HepG2 (cell line): ENCODE measurements around the gene THADA. TPM values are rescaled to one million over a fixed set of nuclear protein-coding genes. Genes with fewer than 3 reads are reported as not detected.

Experiments
- ATAC-seq: fragments of 200-7000 bp; cut with Tn5 transposase; 3 replicates; pipeline ENCODE4 v1.9.1; 2020; ENCODE audit warnings: mild to moderate bottlenecking, moderate library complexity
- BruUV-seq: library from RNA; stranded (reverse); fragments of 400-500 nt; replicated peaks from 2 replicates; lab custom pipeline; 2021; lab: Mats Ljungman, UMichigan
- CTCF ChIA-PET: fragments of 300-600 bp; formaldehyde crosslinking; extraction: SDS; loops from one replicate; lab custom pipeline; 2021; ENCODE audit warnings: low total read pairs, inconsistent platforms, low intra/inter-chr PET ratio; lab: Yijun Ruan, JAX
- POLR2A ChIA-PET: fragments of 350-600 bp; sonication (Branson Sonifier 250); formaldehyde crosslinking; loops from one replicate; lab custom pipeline; 2020; ENCODE audit warnings: antibody characterized with exemption, inconsistent platforms; lab: Yijun Ruan, JAX
- DNase-seq: peaks from one replicate; pipeline ENCODE4 v3.0.0-alpha.2; 2015; ENCODE audit warnings: low spot score
- FAIRE-seq: peaks from 3 replicates; lab custom pipeline; 2011; peaks lifted over from hg19 to GRCh38; lab: Jason Lieb, UNC
- H2AFZ ChIP-seq: one replicate; pipeline ENCODE4 v1.6.1; 2011; ENCODE audit warnings: low read length, inconsistent platforms
- H3K27ac ChIP-seq: fragments of 300-600 bp; 3 replicates; pipeline ENCODE4 v1.8.0; 2011; ENCODE audit warnings: mixed run types, mild to moderate bottlenecking, mixed read lengths, low read length, inconsistent platforms; ENCODE audit not compliant: insufficient read depth; ENCODE audit errors: extremely low read length
- H3K27me3 ChIP-seq, 2 experiments: fragments of 200-600 bp in 1 of 2; 2 replicates in 1 of 2; 3 replicates in 1 of 2; pipeline versions ENCODE4 v1.6.0 to v1.8.0; 2011; ENCODE audit warnings: low read length in 2 of 2, mild to moderate bottlenecking in 2 of 2, moderate library complexity in 2 of 2, inconsistent platforms in 1 of 2; ENCODE audit not compliant: insufficient read depth in 2 of 2, control insufficient read depth in 1 of 2
- H3K36me3 ChIP-seq, 2 experiments: fragments of 200-600 bp in 1 of 2; replicated peaks in 1 of 2; 2 replicates in 1 of 2; 3 replicates in 1 of 2; pipeline versions ENCODE4 v1.5.1 to v1.8.0; 2011; ENCODE audit warnings: low read length in 2 of 2, inconsistent platforms in 1 of 2; ENCODE audit not compliant: insufficient read depth in 2 of 2, control insufficient read depth in 1 of 2
- H3K4me1 ChIP-seq: 2 replicates; pipeline ENCODE4 v1.5.1; 2012; ENCODE audit warnings: low read length, inconsistent platforms; ENCODE audit not compliant: insufficient read depth
- H3K4me2 ChIP-seq: 2 replicates; pipeline ENCODE4 v1.6.0; 2011; ENCODE audit warnings: low read depth, low read length, inconsistent platforms
- H3K4me3 ChIP-seq, 3 experiments: fragments of 200-600 bp in 1 of 3; sonication (generic), shearing (Covaris generic) in 1 of 3; replicated peaks in 1 of 3; 2 replicates each; pipeline ENCODE4 v1.5.1; 2011 to 2016; ENCODE audit warnings: low read length in 3 of 3, inconsistent platforms in 2 of 3, low read depth in 2 of 3, mild to moderate bottlenecking in 2 of 3, control low read depth in 1 of 3, mixed read lengths in 1 of 3; ENCODE audit not compliant: insufficient read depth in 1 of 3
- H3K79me2 ChIP-seq: one replicate; pipeline ENCODE4 v1.6.1; 2011; ENCODE audit warnings: low read length, inconsistent platforms; ENCODE audit not compliant: insufficient read depth
- H3K9ac ChIP-seq: 2 replicates; pipeline ENCODE4 v1.6.0; 2011; ENCODE audit warnings: mild to moderate bottlenecking, low read depth, low read length, inconsistent platforms; ENCODE audit not compliant: insufficient read depth
- H3K9me3 ChIP-seq: 2 replicates; pipeline ENCODE4 v1.5.1; 2012; ENCODE audit warnings: mild to moderate bottlenecking, low read length
- H4K20me1 ChIP-seq: 2 replicates; pipeline ENCODE4 v1.6.0; 2011; ENCODE audit warnings: inconsistent platforms, mild to moderate bottlenecking, low read length, moderate library complexity; ENCODE audit not compliant: insufficient read depth
- AKAP8 ChIP-seq: sonication (generic); formaldehyde crosslinking; IDR thresholded peaks from 2 replicates; pipeline ENCODE4 v1.5.1; 2020; ENCODE audit warnings: mild to moderate bottlenecking, missing genetic modification reagents
- ATAD3A ChIP-seq: sonication (generic); formaldehyde crosslinking; IDR thresholded peaks from 2 replicates; pipeline ENCODE4 v1.4.0; 2020; ENCODE audit warnings: missing genetic modification reagents
- HNRNPK ChIP-seq: fragments of 200-400 bp; formaldehyde crosslinking; IDR thresholded peaks from 2 replicates; pipeline ENCODE4 v1.6.1; 2018; ENCODE audit warnings: low read length, low read depth, moderate library complexity, mild to moderate bottlenecking; ENCODE audit not compliant: poor library complexity, severe bottlenecking
- SP5 ChIP-seq: IDR thresholded peaks from 2 replicates; pipeline ENCODE4 v1.6.1; 2016; ENCODE audit warnings: low read depth, borderline replicate concordance
- SPEN ChIP-seq: sonication (generic); formaldehyde crosslinking; IDR thresholded peaks from 2 replicates; pipeline ENCODE4 v1.5.1; 2020; ENCODE audit warnings: low read depth, mild to moderate bottlenecking, missing genetic modification reagents
- WIZ ChIP-seq: sonication (generic); formaldehyde crosslinking; IDR thresholded peaks from 2 replicates; pipeline ENCODE4 v1.5.1; 2020; ENCODE audit warnings: mild to moderate bottlenecking, missing genetic modification reagents
- ZNF142 ChIP-seq: sonication (generic); formaldehyde crosslinking; IDR thresholded peaks from 2 replicates; pipeline ENCODE4 v1.4.0; 2020; ENCODE audit warnings: missing genetic modification reagents
- ZNF143 ChIP-seq: sonication (generic); formaldehyde crosslinking; IDR thresholded peaks from 2 replicates; pipeline ENCODE4 v1.4.0; 2020; ENCODE audit warnings: missing genetic modification reagents
- ZNF329 ChIP-seq: sonication (generic); formaldehyde crosslinking; IDR thresholded peaks from 2 replicates; pipeline ENCODE4 v1.9.0; 2021; ENCODE audit warnings: low read depth, mild to moderate bottlenecking, missing genetic modification reagents
- ZNF33A ChIP-seq: sonication (generic); formaldehyde crosslinking; IDR thresholded peaks from 2 replicates; pipeline ENCODE4 v1.5.1; 2020; ENCODE audit warnings: missing genetic modification reagents, mild to moderate bottlenecking, moderate library complexity, borderline replicate concordance
- ZNF550 ChIP-seq: sonication (generic); formaldehyde crosslinking; IDR thresholded peaks from 2 replicates; pipeline ENCODE4 v1.4.0; 2020; ENCODE audit warnings: mild to moderate bottlenecking, missing genetic modification reagents, borderline replicate concordance
- ZNF737 ChIP-seq: sonication (generic); formaldehyde crosslinking; IDR thresholded peaks from 2 replicates; pipeline ENCODE4 v1.5.0; 2020; ENCODE audit warnings: missing genetic modification reagents, mild to moderate bottlenecking, borderline replicate concordance
- WGBS: methylation state at CpG from one replicate; pipeline ENCODE4 v1.1.6; 2017; ENCODE audit warnings: low lambda C conversion rate; 5-methylcytosine and 5-hydroxymethylcytosine counted together
- in situ Hi-C: cut with HindIII; loops from 2 replicates; pipeline ENCODE4 v1.10.0; 2017; ENCODE audit warnings: low pct_unique_long_range_greater_than_20kb; ENCODE audit not compliant: extremely low pct_ligation_motif_present
- intact Hi-C: fragments of 100-400 bp; cut with micrococcal nuclease; formaldehyde crosslinking; loops from one replicate; pipeline ENCODE4 v1.10.0; 2022; ENCODE audit not compliant: unreplicated experiment
- polyA plus RNA-seq, 8 experiments: library from polyadenylated mRNA; depleted of rRNA in 3 of 8; stranded (reverse) in 7 of 8; unstranded in 1 of 8; fragments of >200 nt; fragmentation: Illumina TruSeq in 4 of 8; extraction: Trizol in 4 of 8; gene quantifications; 2 replicates each; pipeline versions ENCODE4 v1.2.1 to v1.2.3, GENCODE V29; 2011 to 2016; ENCODE audit warnings: low read depth in 4 of 8, missing spikeins in 1 of 8, mixed read lengths in 1 of 8; ENCODE audit not compliant: insufficient read depth in 1 of 8
- total RNA-seq, 5 experiments: library from RNA; depleted of rRNA; stranded (reverse); fragments of >200 nt; fragmentation: Illumina TruSeq; extraction: Trizol; gene quantifications; 2 replicates each; pipeline ENCODE4 v1.2.3, GENCODE V29; 2016; ENCODE audit warnings: low read depth in 1 of 5

The THADA gene
- total and polyA plus RNA-seq, 2 of the 13 experiments (the other 11 are each of a cell fraction or from before 2014, with no cell fraction given): 12.7 to 21.7 TPM

GRCh38 chr2:43475922-43476321 lies 119.9 kb downstream of the THADA start (continued):
- TF ChIP-seq ZNF329 (CRISPR knock-in tag) (no peak), ZNF550 (CRISPR knock-in tag) (no peak), ZNF33A (CRISPR knock-in tag) (no peak)

- no peaks in the 10 kb centered on the region for H3K79me2 ChIP-seq
- 95% methylated on average over 10 of the region's 10 CpGs for WGBS
- ChIA-PET CTCF (no interaction called here), POLR2A (no interaction called here)
- H3K4me3 ChIP-seq: no peak overlapping the region
- no peak for FAIRE-seq
- H3K27ac ChIP-seq: no peak overlapping the region
- no peak overlapping the region for H2AFZ ChIP-seq
- no peak for DNase-seq
- intact Hi-C loops: no loop called here
- no TSS peak for BruUV-seq
- H3K36me3 ChIP-seq: peaks cover 3 to 4% of the 10 kb centered on the region in 2 experiments; a peak in 1 of 5 replicates
- no peak for ATAC-seq
- no peaks in the 10 kb centered on the region for H3K27me3 ChIP-seq
- no peak overlapping the region for H3K9ac ChIP-seq
- in situ Hi-C loops: no loop called here
- no peaks in the 10 kb centered on the region for H3K9me3 ChIP-seq
- peaks cover 16% of the 10 kb centered on the region for H3K4me1 ChIP-seq
- no peaks in the 10 kb centered on the region for H4K20me1 ChIP-seq
- H3K4me2 ChIP-seq: no peak overlapping the region
- TF ChIP-seq ZNF143 (no peak), ZNF737 (CRISPR knock-in tag) (no peak), SPEN (CRISPR knock-in tag) (no peak), AKAP8 (CRISPR knock-in tag) (no peak), HNRNPK (no peak), WIZ (CRISPR knock-in tag) (no peak), ZNF142 (no peak), ATAD3A (CRISPR knock-in tag) (no peak), SP5 (CRISPR knock-in tag) (no peak)
Measured at GRCh38 chr2:43475137-43475846, 120.5 kb downstream of the THADA start.
